GM21619 (cell line): Measurements from ENCODE around the gene TMEM217.

Experiments
- ATAC-seq: cut with Tn5 transposase; IDR thresholded peaks from one replicate; pipeline ENCODE4 v1.9.1; 2021; ENCODE audit not compliant: unreplicated experiment

TMEM217 gene

DNA sequence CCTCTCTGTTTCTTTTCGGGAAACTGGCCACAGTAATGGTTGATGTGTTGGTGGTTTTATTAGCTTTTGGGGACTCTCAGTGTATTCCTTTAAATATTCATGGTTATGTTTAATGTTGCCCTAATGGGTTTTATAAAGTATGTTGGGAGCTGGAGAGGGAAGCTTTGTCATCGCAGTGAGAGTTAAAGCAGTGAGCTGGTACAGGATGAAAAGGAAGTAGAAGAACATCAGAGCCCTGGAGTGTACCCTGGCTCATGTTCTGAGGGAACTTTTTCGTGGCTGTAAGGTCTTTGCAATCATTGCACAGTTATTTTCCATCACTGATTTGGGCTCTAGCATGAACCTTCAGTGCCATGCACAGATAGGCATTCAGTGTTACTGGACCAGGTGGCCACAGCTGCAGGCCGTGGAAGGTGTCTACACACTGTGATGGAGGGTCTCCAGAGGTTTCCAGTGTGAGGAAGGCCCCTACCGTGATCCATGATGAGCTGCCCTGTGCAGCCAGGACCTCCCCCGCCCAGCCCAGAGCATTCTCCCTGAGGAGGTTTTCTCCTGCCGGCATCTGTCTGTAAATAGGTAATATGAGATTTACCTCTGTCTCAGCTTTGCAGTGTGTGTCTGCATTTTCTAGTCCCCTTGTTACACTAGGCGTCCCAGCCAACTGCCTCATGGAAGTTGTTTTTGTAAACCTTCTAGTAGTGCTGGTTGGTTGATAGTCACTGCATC lies 22.4 kb upstream of the TMEM217 start:
- no peak for ATAC-seq

- ATAC-seq = no peak
Measured at GRCh38 chr6:37279366-37280134, 21.6 kb upstream of the TMEM217 start.

DNA sequence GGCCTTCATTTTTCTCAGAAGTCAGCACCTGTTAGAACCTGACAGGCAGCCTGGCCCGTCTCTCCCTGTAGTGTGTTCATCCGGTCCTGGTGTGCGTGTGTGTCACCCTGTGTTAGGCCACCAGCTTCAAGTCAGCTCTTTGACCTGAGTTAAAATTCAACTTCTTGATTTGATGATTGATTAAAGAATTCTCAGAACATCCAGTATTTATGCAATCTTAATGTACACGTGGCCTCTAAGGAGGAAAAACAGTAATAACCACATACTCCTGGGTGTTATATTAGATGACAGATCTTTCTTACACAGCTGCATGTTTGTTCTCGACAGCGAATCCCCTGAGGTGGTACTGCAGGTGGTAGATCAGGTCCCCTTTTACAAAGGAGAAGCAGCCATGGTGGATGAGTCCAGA lies 19.1 kb upstream of the TMEM217 start:
- ATAC-seq = no peak

GRCh38 chr6:37275350-37275749 lies 17.4 kb upstream of the TMEM217 start:
- ATAC-seq = no peak

GRCh38 chr6:37273690-37274089 lies 15.7 kb upstream of the TMEM217 start:
- ATAC-seq = no peak

DNA sequence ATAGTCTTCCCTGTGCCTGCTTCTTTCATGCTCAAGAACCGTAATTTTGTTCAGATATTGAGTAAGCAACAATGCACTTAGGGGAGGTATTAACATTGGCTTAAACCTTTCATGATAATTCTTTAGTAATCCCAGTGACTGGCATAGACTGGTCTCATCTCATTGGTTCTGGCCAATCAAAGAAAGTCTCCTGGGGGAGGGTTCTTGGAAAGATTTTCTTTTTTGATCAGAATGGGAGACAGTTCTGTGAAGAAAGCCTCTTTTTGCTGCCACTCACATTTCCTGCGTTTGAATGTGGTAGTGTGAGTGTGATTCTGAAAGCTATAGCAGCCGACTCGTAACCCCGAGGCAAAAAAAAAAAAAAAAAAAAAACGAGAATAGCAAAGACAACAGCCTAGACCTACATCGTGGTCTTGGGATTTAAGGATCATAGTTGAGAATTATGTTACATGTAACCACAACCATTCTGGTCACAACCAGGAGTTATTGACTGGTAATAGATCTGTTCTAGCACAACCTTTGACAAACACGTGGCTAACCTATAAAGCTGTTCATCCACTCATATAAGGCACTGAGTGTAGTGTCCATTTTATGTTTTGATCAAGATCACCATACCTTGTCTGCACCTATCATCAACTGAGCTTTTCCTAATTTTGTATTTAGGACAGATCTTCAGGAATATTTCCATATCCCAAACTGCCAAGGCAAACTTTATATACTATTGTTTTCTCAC lies 15.1 kb upstream of the TMEM217 start:
- ATAC-seq = no peak

DNA sequence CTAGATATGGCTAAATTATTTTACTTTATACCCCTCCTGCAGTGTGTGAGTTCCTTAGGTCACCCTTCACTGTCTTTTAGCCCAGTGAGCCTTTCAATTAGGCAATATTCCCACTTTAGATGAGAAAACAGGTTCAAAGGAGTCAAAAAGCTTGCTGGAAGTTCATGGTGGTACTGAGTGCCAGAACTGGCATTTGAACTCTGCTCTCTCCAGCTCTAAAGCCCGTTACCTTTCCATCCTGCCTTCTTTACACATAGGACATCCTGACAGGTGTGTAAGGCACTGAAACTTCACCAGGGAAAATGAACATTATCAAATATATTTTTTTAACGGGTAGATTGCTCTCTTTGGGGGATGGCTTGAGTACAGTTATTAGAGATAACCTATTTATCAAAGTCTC lies 11.2 kb upstream of the TMEM217 start:
- no peak for ATAC-seq

- no peak for ATAC-seq
Measured at GRCh38 chr6:37265860-37266259, 7.9 kb upstream of the TMEM217 start.

- no peak for ATAC-seq
Measured at GRCh38 chr6:37265001-37265400, 7.1 kb upstream of the TMEM217 start.

DNA sequence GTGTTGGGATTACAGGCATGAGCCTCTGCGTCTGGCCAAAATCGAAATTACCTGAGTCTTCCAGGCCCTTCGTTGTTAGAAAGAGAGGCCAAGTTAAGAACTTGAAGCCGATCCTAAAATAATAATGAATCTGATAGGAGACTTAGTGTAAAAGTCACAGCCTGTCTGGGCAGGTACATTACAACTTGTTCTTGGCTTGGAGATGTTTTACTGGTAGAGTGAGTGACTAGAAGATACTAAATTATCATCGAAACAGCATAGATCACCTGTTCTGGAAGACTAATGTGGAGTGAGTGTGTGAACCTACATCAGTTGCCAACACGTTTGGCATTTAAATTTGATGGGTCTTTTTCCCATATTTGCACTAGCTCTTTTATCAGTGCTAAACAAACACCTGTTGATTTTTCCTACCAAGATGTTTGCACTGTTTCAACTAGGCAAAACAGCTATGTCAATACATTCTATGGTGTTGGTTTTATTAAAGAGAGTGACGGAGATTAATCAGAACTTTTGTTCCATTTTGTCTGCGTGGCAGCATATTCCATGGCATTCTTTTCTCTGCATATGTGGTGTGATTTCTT lies 4.6 kb upstream of the TMEM217 start:
- ATAC-seq = no peak

DNA sequence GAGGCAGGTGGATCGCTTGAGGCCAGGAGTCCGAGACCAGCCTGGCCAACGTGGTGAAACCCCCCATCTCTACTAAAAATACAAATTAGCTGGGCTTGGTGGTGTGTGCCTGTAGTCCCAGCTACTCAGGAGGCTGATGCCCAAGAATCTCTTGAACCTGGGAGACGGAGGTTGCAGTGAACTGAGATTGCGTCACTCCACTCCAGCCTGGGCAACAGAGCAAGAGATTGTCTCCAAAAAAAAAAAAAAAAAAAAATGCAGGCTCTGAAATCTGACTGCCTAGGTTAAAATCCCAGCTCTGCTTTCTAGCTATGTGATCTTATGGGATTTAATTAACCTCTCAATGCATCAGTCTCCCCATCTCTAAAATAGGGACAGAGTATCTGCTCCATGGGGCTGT lies 3.3 kb upstream of the TMEM217 start:
- ATAC-seq = no peak

GRCh38 chr6:37260444-37260843 lies 2.5 kb upstream of the TMEM217 start:
- ATAC-seq = no peak

DNA sequence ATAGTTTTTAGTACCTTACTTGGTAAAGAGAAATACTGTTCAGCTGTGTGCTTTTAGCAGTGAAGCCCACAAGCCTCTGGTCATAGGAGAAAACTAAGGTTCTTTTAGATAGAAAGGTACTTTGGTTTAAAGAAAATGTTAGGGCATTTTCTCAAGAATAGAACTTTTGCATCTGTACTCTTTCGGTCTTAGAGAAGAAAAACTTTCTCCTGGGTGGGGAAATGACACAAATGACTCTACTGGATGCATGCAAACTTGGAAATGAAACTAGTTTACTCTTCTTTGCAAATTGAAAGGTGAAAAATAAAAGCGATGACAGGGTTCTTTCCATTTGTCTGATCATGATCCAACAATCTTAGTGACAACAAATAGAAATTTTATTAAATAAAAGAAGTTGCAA lies 2.1 kb upstream of the TMEM217 start:
- no peak for ATAC-seq

- no peak for ATAC-seq
Measured at GRCh38 chr6:37259191-37259590, 1.2 kb upstream of the TMEM217 start.

- ATAC-seq = no peak
Measured at GRCh38 chr6:37258405-37259105, 611 bp upstream of the TMEM217 start.

- no peak for ATAC-seq
Measured at GRCh38 chr6:37257320-37257633, 667 bp downstream of the TMEM217 start.

- ATAC-seq = no peak
Measured at GRCh38 chr6:37256692-37257319, 1.1 kb downstream of the TMEM217 start.

GRCh38 chr6:37254881-37255280 lies 3.1 kb downstream of the TMEM217 start:
- no peak for ATAC-seq

- ATAC-seq = no peak
Measured at GRCh38 chr6:37253486-37254007, 4.4 kb downstream of the TMEM217 start.

- ATAC-seq = no peak
Measured at GRCh38 chr6:37251211-37251780, 6.6 kb downstream of the TMEM217 start.
